ENCODE results near the gene CHST11. TPM values are rescaled to one million over a fixed set of nuclear protein-coding genes. Genes with fewer than 3 reads are reported as not detected.

Gene CHST11
- total and polyA plus RNA-seq, 3 donors from 2014 or later = 5.1 to 36.9 (median 23.9) TPM

DNA sequence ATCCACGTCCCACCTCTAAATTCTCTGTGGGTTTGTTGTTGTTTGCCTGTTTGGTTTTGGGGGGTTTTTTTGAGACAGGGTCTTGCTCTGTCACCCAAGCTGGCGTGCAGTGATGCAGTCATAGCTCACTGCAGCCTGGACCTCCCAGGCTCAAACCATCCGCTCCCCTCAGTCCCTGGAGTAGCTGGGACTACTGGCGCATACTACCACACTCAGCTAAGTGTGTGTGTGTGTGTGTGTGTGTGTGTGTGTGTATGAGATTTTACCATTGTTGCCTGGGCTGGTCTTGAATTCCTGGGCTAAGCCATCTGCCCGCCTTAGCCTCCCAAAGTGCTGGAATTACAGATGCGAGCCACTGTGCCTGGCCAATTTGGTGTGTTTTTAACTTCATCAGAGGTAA lies 265.2 kb downstream of the CHST11 start:
- Histone ChIP-seq H3K4me3 (no peak overlapping the region), H3K4me1 (peaks cover 7% of the 10 kb centered on the region), H3K27ac (no peak overlapping the region), H3K36me3 (ENCODE audit: low read depth, missing control alignments) (no peaks in the 10 kb centered on the region), H3K27me3 (no peaks in the 10 kb centered on the region), H3K9me3 (no peaks in the 10 kb centered on the region)
- no peak for DNase-seq
- intact Hi-C loops (cut with DNase I; ENCODE audit: low total_unique reads) = no loop called here
- WGBS, 2 donors = 95 to 98% methylated on average over 5 to 6 of the region's 6 CpGs
- TF ChIP-seq CTCF (IDR thresholded peaks at IDR 0.05) (no peak), POLR2A (IDR thresholded peaks at IDR 0.05) (no peak)

DNA sequence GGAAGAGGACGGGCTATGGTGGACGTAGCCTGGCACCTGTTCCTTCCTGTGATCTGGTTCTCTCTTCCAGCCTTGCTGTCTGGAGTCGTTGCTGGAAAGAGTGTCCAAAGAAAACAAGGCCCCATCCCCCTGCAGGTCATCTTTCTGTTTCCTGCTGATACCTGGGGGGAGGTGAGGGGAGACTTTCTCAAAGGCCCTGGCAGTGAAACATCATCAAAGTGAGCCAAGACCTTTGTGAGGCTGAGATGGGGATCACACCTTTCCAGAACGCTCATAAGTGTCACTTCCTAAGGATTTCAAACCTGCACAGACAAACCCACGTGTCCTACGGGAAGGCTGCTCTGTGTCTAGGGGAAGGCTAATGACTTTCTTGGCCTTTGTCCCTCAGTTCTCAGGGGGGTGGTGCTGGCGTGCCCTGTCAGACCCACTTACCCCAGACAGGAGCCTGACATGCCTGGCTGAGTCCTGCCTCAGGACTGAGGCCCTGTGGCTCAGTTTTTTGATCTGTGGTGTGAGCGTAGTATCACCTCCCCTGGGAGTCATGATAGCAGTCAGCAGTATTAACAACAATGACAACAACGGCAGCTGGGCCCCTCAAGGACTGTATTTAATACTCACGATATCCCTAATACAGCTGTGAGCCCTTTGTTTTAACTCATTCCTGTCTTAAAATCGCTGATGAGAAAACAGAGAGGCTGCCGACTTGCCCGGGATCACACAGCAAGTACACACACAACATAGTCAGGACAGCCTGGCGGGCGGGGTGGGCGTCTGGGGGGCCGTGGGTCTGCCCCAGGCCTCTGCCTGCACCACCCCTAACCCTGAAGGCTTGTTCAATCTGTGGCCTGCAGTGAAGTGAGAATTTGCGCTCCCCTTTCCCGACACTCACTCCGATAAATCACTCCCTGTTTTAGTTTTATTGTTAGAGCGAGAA lies 266.1 kb downstream of the CHST11 start:
- Histone ChIP-seq H3K27ac (no peak overlapping the region), H3K9me3 (no peaks in the 10 kb centered on the region), H3K4me1 (peaks cover 7% of the 10 kb centered on the region), H3K36me3 (ENCODE audit: low read depth, missing control alignments) (no peaks in the 10 kb centered on the region), H3K4me3 (no peak overlapping the region), H3K27me3 (no peaks in the 10 kb centered on the region)
- DNase-seq = no peak
- 83 to 85% methylated on average over 21 of the region's 21 CpGs for WGBS, 2 donors
- no peak for TF ChIP-seq POLR2A (IDR thresholded peaks at IDR 0.05)
- TF ChIP-seq CTCF (IDR thresholded peaks at IDR 0.05) = no peak
- intact Hi-C loops (cut with DNase I; ENCODE audit: low total_unique reads) = no loop called here

- intact Hi-C loops (cut with DNase I; ENCODE audit: low total_unique reads) = no loop called here
Measured at GRCh38 chr12:104723895-104724294, 267.1 kb downstream of the CHST11 start.

GRCh38 chr12:104724992-104725585 lies 268.3 kb downstream of the CHST11 start:
- WGBS, 2 donors = 89 to 96% methylated on average over 12 of the region's 12 CpGs
- Histone ChIP-seq H3K9me3 (no peaks in the 10 kb centered on the region), H3K4me1 (peaks cover 4% of the 10 kb centered on the region), H3K27ac (no peak overlapping the region), H3K4me3 (no peak overlapping the region), H3K36me3 (ENCODE audit: low read depth, missing control alignments) (no peaks in the 10 kb centered on the region), H3K27me3 (no peaks in the 10 kb centered on the region)
- TF ChIP-seq CTCF (IDR thresholded peaks at IDR 0.05) = no peak
- TF ChIP-seq POLR2A (IDR thresholded peaks at IDR 0.05) = no peak
- DNase-seq = no peak
- intact Hi-C loops (cut with DNase I; ENCODE audit: low total_unique reads) = no loop called here

More at GRCh38 chr12:104723895-104724294, 267.1 kb downstream of the CHST11 start:
- H3K4me3 ChIP-seq = no peak overlapping the region
- no peaks in the 10 kb centered on the region for H3K36me3 ChIP-seq (ENCODE audit: low read depth, missing control alignments)
- DNase-seq = no peak
- 81 to 86% methylated on average over 2 of the region's 2 CpGs for WGBS, 2 donors
- H3K9me3 ChIP-seq = no peaks in the 10 kb centered on the region
- TF ChIP-seq POLR2A (IDR thresholded peaks at IDR 0.05) (no peak), CTCF (IDR thresholded peaks at IDR 0.05) (no peak)
- no peaks in the 10 kb centered on the region for H3K27me3 ChIP-seq
- no peak overlapping the region for H3K27ac ChIP-seq
- peaks cover 4% of the 10 kb centered on the region for H3K4me1 ChIP-seq
